Kidney epithelial cell (primary cell): ENCODE results near the gene CNOT1. TPM values are rescaled to one million over a fixed set of nuclear protein-coding genes. Genes with fewer than 3 reads are reported as not detected.
A peak's percentile ranks its signal among the peaks of the same experiment; 100 is the strongest.
"Not testable (repeated sequence)": the region's sequence is repeated elsewhere in the genome, so short reads cannot be mapped to it uniquely, and the experiment has no call there.

Experiments
- DNase-seq: peaks from one replicate; pipeline ENCODE4 v3.0.0-alpha.2; 2010; ENCODE audit warnings: low read depth
- H3K27me3 ChIP-seq: 2 replicates; pipeline ENCODE4 v1.6.0; 2011; ENCODE audit warnings: low read length; ENCODE audit not compliant: control insufficient read depth, insufficient read depth
- H3K36me3 ChIP-seq: 2 replicates; pipeline ENCODE4 v1.5.1; 2011; ENCODE audit warnings: low read length; ENCODE audit not compliant: control insufficient read depth, insufficient read depth
- H3K4me3 ChIP-seq: 2 replicates; pipeline ENCODE4 v1.5.1; 2011; ENCODE audit warnings: low read depth, mild to moderate bottlenecking, control low read depth, low read length
- total RNA-seq: library from RNA; depleted of rRNA; stranded (reverse); fragments of >200 nt; gene quantifications from 2 replicates; pipeline ENCODE4 v1.2.3, GENCODE V29; 2015
- TF ChIP-seq, protein P1 (sequence below): IDR thresholded peaks from 2 replicates; pipeline ENCODE4 v1.5.1; 2011; ENCODE audit warnings: mild to moderate bottlenecking, moderate library complexity, low read length, control low read depth, inconsistent platforms; ENCODE audit not compliant: insufficient read depth, poor library complexity, severe bottlenecking

Gene CNOT1
- total RNA-seq, 1 donor from 2014 or later, result 132 TPM

DNA sequence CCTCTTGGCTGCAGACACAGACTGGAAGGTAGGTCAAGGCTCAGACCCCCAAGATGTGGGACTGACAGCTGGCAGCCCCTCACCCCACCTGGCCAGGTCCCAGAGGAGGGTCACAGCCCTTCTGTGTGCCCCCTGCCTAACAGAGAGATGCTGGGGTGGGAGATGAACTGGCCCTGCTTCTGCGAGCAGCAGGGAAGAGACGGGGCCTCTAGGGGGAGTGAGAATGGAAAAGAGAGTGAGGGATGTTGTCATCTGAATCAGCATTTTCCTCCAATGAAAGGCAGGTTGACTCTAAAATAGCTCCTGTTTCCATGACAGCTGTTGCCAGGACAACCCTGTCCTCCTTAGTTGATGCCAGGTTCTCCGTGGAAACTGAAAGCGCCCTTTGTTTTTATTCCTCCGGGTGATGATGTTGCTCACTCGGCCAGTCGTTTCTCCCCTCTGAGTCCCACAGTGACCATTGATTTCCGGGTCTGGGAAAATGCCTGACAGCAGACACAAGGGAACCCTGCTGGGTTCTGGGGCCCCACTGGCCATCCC is 134.6 kb downstream of the CNOT1 start:
- H3K27me3 ChIP-seq, result peaks cover 22% of the 10 kb centered on the region

DNA sequence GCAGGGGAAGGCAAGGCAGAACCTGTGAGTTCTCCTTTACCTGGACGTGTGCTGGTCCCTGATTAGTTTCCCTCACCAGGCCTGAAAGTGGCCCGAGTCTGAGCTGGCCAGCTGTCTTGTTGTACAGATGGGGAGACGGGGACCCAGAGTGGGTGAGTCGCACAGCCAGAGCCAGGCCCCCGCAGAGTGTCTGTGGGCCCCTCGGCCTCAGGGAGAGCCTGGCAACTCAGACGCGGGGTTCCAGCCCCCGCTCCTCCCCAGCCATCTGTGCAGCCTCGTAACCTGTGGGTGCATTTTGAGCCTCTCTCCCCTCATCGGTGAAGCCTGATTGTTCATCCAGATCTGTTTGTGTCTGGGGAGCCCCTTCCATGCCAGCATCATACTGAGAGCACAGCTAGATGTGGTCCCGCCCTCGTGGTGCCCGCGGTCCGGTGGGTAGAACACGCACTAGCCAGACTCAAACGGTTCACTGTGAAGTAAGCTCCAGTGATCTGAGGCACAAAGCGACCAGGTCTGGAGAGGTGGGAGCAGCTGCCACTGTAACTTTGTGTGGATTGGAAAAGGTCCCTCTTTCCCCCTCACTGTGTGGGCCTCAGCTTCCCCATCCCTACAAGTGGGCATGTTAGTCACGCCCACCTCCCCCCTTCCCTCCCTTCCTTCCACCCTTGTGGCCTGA is 135.7 kb downstream of the CNOT1 start:
- H3K36me3 ChIP-seq, result no peaks in the 10 kb centered on the region
- TF ChIP-seq, protein P1, sequence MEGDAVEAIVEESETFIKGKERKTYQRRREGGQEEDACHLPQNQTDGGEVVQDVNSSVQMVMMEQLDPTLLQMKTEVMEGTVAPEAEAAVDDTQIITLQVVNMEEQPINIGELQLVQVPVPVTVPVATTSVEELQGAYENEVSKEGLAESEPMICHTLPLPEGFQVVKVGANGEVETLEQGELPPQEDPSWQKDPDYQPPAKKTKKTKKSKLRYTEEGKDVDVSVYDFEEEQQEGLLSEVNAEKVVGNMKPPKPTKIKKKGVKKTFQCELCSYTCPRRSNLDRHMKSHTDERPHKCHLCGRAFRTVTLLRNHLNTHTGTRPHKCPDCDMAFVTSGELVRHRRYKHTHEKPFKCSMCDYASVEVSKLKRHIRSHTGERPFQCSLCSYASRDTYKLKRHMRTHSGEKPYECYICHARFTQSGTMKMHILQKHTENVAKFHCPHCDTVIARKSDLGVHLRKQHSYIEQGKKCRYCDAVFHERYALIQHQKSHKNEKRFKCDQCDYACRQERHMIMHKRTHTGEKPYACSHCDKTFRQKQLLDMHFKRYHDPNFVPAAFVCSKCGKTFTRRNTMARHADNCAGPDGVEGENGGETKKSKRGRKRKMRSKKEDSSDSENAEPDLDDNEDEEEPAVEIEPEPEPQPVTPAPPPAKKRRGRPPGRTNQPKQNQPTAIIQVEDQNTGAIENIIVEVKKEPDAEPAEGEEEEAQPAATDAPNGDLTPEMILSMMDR, result no peak
- no peak overlapping the region for H3K4me3 ChIP-seq
- DNase-seq, result no peak
- peaks cover 25% of the 10 kb centered on the region for H3K27me3 ChIP-seq

More for the DNA sequence above, 134.6 kb downstream of the CNOT1 start:
- H3K36me3 ChIP-seq, result no peaks in the 10 kb centered on the region
- no peak overlapping the region for H3K4me3 ChIP-seq
- peak; percentile 98 for DNase-seq
- TF ChIP-seq, protein P1, result peak; percentile 77

DNA sequence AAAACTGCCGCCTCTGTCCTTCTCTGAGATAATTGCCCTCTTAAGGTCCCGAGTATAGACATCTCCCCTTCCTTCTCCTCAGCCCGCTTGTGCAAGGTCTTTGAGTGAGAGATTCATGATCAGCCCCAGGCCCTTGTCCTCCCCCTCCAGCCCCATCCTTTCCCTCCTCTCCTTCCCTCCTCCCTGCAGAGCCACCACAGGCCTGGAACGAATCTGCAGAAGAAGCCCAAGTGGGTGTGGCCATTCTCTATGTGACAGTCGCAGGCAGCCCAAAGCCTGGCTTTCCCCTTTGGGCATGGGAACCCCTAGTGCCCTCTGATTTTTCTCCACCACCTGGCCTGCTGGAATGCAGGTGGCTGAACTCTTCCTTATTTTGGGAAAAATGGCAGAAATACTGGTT is 136.9 kb downstream of the CNOT1 start:
- TF ChIP-seq, protein P1, result no peak
- no peak overlapping the region for H3K4me3 ChIP-seq
- DNase-seq, result no peak
- H3K36me3 ChIP-seq, result no peaks in the 10 kb centered on the region
- H3K27me3 ChIP-seq, result peaks cover 25% of the 10 kb centered on the region

DNA sequence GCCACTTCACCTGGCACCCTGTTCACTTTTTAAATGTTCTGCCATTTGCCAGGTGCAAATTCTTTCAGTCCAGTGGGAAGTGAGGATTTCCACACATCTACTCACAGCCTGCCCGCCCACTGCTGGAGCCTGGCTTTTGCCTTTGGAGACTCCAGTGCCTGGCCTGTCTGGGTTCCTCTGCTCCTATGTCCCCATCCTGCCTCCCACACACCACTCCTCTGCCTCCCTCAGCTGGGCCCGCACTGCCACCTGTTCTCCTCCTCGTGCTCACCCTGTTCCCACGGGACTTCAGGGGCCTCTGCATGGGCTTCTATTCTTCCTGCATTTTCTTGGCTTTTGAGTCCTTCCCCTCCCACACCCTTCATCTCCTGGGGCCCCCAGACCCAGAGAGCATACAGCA is 137.6 kb downstream of the CNOT1 start:
- no peak overlapping the region for H3K4me3 ChIP-seq
- peaks cover 25% of the 10 kb centered on the region for H3K27me3 ChIP-seq
- no peak for DNase-seq
- H3K36me3 ChIP-seq, result no peaks in the 10 kb centered on the region
- TF ChIP-seq, protein P1, result no peak

DNA sequence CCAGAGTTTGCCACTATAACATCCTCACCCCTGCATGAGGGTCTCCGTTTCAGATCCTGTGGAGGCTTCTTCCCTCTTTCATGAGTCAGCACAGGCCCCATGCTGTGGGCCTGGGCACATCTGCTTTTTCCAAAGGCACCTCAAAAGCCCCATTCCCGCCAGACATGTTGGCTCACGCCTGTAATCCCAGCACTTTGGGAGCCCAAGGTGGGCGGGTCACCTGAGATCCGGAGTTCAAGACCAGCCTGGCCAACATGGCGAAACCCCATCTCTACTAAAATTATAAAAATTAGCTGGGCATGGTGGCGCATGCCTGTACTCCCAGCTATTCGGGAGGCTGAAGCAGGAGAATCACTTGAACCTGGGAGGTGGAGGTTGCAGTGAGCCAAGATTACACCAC is 139.1 kb downstream of the CNOT1 start:
- not testable (repeated sequence) for DNase-seq, H3K4me3 ChIP-seq, H3K36me3 ChIP-seq
- peaks cover 25% of the 10 kb centered on the region for H3K27me3 ChIP-seq

DNA sequence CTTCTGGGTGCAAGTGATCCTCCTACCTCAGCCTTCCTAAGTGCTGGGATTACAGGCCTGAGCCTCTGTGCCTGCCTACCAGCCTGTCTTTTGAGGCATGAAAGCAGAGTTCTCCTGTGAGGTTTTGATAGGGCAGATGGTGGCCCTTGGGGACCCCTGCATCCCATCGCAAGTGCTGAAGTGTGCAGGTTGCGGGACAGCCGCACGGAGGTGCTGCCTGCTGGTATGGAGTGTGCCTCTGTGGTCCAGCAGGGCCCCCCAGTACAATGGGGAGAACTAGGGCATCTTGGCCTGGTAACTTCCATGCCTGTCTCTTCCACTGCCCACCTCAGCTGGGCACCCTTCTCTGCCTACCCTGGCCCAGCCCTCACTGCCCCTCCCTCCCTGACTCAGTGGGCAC is 139.6 kb downstream of the CNOT1 start:
- H3K27me3 ChIP-seq, result peaks cover 25% of the 10 kb centered on the region
- H3K36me3 ChIP-seq, result no peaks in the 10 kb centered on the region
- TF ChIP-seq, protein P1, result no peak
- no peak overlapping the region for H3K4me3 ChIP-seq
- no peak for DNase-seq
